Kidney (tissue), 14 donors: ENCODE data around the gene ST6GAL1. TPM values are rescaled to one million over a fixed set of nuclear protein-coding genes. Genes with fewer than 3 reads are reported as not detected.

Experiments used
- DNase-seq, 5 donors: peaks; one replicate each; pipeline ENCODE4 v3.0.0-alpha.2; 2013 to 2020
- FAIRE-seq: peaks from 2 replicates; lab custom pipeline; 2012; peaks lifted over from hg19 to GRCh38; lab: Jason Lieb, UNC
- H3K27ac ChIP-seq, 2 donors: one replicate each; pipeline ENCODE4 v1.7.0; 2013; ENCODE audit warnings: low read depth in 2 of 2, low read length in 2 of 2, inconsistent platforms in 1 of 2
- H3K27me3 ChIP-seq: one replicate; pipeline ENCODE4 v1.7.1; 2013; ENCODE audit warnings: low read length, inconsistent platforms; ENCODE audit not compliant: control insufficient read depth, insufficient read depth
- H3K36me3 ChIP-seq, 3 donors: one replicate each; pipeline versions ENCODE4 v1.7.0 to v1.7.1; 2013; ENCODE audit warnings: low read length in 3 of 3, control low read depth in 1 of 3, inconsistent platforms in 1 of 3; ENCODE audit not compliant: insufficient read depth in 3 of 3, control insufficient read depth in 2 of 3
- H3K4me1 ChIP-seq, 3 donors: one replicate each; pipeline versions ENCODE4 v1.7.0 to v1.7.1; 2013; ENCODE audit warnings: low read length in 3 of 3, inconsistent platforms in 1 of 3, low read depth in 1 of 3; ENCODE audit not compliant: control insufficient read depth in 2 of 3, insufficient read depth in 2 of 3
- H3K4me3 ChIP-seq, 3 donors: one replicate each; pipeline versions ENCODE4 v1.7.0 to v1.8.1; 2013; ENCODE audit warnings: low read length in 3 of 3, control low read depth in 1 of 3, inconsistent platforms in 1 of 3
- H3K9ac ChIP-seq, 3 donors: one replicate each; pipeline versions ENCODE4 v1.7.0 to v1.7.1; 2013; ENCODE audit warnings: low read length in 3 of 3, control low read depth in 1 of 3, inconsistent platforms in 1 of 3
- H3K9me3 ChIP-seq, 3 donors: one replicate each; pipeline versions ENCODE4 v1.7.0 to v1.7.1; 2013; ENCODE audit warnings: low read length in 3 of 3, control low read depth in 1 of 3, inconsistent platforms in 1 of 3; ENCODE audit not compliant: control insufficient read depth in 2 of 3, insufficient read depth in 1 of 3
- intact Hi-C: fragments of 100-400 bp; cut with DNase I; formaldehyde crosslinking; loops from one replicate; pipeline ENCODE4 v1.11.1; 2022
- polyA plus RNA-seq: library from polyadenylated mRNA; stranded (reverse); fragments of 350-450 nt; fragmentation: Illumina TruSeq; extraction: RNeasy Lipid Tissue Mini Kit (QIAGEN cat#74804); gene quantifications from one replicate; pipeline ENCODE4 v1.2.3, GENCODE V29; 2014; ENCODE audit warnings: low read depth, low replicate concordance; ENCODE audit not compliant: insufficient read depth
- total RNA-seq: library from RNA; stranded (reverse); fragmentation: NEBNext Ultra II Directional; extraction: Animal tissue kit (Norgen Biotek cat#: 25700); gene quantifications from one replicate; pipeline ENCODE4 v1.2.1, GENCODE V29; 2021
- TF ChIP-seq, protein P1 (sequence below): IDR thresholded peaks from 3 replicates; pipeline ENCODE4 v1.5.1; 2012; ENCODE audit warnings: mild to moderate bottlenecking, moderate library complexity, borderline replicate concordance; ENCODE audit not compliant: insufficient read depth; ENCODE audit errors: extremely low read depth
- donor health status: control.
- donor health status: control.
- donor health status: control.
- donor health status: control.
- donor health status: control.
- donor health status: DM: yes; HTN: yes; CAD: no.
- donor health status: Normal renal cell carcinoma (clear cell type).

Gene ST6GAL1
- total and polyA plus RNA-seq, 2 donors from 2014 or later, result 62.6 to 236 TPM

DNA sequence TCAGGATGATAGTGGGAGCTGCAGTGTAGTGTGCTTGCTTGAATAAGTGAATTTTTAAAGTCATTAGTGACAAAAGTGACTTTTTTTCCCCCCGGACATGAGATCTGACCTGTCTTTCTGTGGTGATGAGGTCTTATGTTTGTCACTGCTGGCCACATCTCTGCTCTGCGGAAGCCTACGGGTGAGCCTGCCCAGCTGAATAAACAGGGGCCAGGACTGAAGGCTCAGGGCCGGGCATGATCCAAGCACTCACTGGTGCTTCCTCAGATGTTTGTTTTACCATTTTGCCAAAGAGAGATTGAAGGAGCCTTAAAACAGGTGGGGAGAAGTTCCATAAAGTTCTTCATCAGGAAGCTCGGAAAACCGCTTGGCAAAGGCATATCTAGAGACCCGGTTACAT is 174.0 kb downstream of the ST6GAL1 start:
- Histone ChIP-seq H3K27ac (no peak overlapping the region), H3K4me1 (peaks cover 0 to 5% (median 3%) of the 10 kb centered on the region in 3 donors), H3K9me3 (no peaks in the 10 kb centered on the region), H3K9ac (no peak overlapping the region), H3K27me3 (no peaks in the 10 kb centered on the region), H3K4me3 (no peak overlapping the region), H3K36me3 (no peaks in the 10 kb centered on the region)
- TF ChIP-seq, protein P1, sequence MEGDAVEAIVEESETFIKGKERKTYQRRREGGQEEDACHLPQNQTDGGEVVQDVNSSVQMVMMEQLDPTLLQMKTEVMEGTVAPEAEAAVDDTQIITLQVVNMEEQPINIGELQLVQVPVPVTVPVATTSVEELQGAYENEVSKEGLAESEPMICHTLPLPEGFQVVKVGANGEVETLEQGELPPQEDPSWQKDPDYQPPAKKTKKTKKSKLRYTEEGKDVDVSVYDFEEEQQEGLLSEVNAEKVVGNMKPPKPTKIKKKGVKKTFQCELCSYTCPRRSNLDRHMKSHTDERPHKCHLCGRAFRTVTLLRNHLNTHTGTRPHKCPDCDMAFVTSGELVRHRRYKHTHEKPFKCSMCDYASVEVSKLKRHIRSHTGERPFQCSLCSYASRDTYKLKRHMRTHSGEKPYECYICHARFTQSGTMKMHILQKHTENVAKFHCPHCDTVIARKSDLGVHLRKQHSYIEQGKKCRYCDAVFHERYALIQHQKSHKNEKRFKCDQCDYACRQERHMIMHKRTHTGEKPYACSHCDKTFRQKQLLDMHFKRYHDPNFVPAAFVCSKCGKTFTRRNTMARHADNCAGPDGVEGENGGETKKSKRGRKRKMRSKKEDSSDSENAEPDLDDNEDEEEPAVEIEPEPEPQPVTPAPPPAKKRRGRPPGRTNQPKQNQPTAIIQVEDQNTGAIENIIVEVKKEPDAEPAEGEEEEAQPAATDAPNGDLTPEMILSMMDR, result no peak
- no peak for DNase-seq
- no peak for FAIRE-seq
- intact Hi-C loops, result no loop called here

GRCh38 chr3:187104933-187105332 is 174.6 kb downstream of the ST6GAL1 start:
- TF ChIP-seq, protein P1, result no peak
- FAIRE-seq (no peak), DNase-seq (no peak)
- Histone ChIP-seq H3K9ac (no peak overlapping the region), H3K27me3 (no peaks in the 10 kb centered on the region), H3K4me1 (peaks cover 0 to 5% (median 3%) of the 10 kb centered on the region in 3 donors), H3K27ac (no peak overlapping the region), H3K36me3 (no peaks in the 10 kb centered on the region), H3K9me3 (no peaks in the 10 kb centered on the region), H3K4me3 (no peak overlapping the region)
- intact Hi-C loops, result no loop called here

DNA sequence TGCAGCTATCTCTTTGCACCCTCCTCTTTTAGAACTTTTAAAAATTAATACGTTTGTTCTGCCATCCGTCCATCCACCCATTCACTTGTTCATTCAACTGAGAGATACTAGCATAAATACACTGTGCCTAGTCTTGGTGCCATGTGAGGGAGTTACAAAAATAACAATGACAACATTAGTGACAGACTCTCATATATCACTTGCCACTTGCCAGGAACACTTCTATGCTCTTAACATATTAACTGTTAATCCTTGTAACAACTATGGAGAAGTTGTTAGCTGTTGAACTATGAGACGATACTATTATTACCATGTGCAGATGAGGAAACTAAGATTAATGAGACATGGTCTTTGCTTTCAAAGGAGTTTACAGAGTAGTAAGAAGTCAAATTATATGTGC is 175.4 kb downstream of the ST6GAL1 start:
- H3K4me3 ChIP-seq, result no peak overlapping the region
- intact Hi-C loops, result no loop called here
- H3K9ac ChIP-seq, result no peak overlapping the region
- TF ChIP-seq, protein P1, result no peak
- H3K36me3 ChIP-seq, result no peaks in the 10 kb centered on the region
- H3K9me3 ChIP-seq, result no peaks in the 10 kb centered on the region
- DNase-seq, result no peak
- H3K27ac ChIP-seq, result no peak overlapping the region
- H3K4me1 ChIP-seq, result peaks cover 0 to 5% (median 3%) of the 10 kb centered on the region in 3 donors
- no peaks in the 10 kb centered on the region for H3K27me3 ChIP-seq
- FAIRE-seq, result no peak

- no peaks in the 10 kb centered on the region for H3K9me3 ChIP-seq
- TF ChIP-seq, protein P1, result no peak
- no peak for FAIRE-seq
- H3K27ac ChIP-seq, result no peak overlapping the region
- no peaks in the 10 kb centered on the region for H3K4me1 ChIP-seq
- no peak overlapping the region for H3K4me3 ChIP-seq
- DNase-seq, result no peak
- H3K9ac ChIP-seq, result no peak overlapping the region
- H3K27me3 ChIP-seq, result no peaks in the 10 kb centered on the region
- intact Hi-C loops, result no loop called here
- no peaks in the 10 kb centered on the region for H3K36me3 ChIP-seq
Observed at GRCh38 chr3:187107989-187108388, 177.7 kb downstream of the ST6GAL1 start.
